Measurements from ENCODE around the gene ROBO1. TPM values are rescaled to one million over a fixed set of nuclear protein-coding genes. Genes with fewer than 3 reads are reported as not detected.

ROBO1 gene
- total RNA-seq, 1 donor from 2014 or later = 3.1 TPM

DNA sequence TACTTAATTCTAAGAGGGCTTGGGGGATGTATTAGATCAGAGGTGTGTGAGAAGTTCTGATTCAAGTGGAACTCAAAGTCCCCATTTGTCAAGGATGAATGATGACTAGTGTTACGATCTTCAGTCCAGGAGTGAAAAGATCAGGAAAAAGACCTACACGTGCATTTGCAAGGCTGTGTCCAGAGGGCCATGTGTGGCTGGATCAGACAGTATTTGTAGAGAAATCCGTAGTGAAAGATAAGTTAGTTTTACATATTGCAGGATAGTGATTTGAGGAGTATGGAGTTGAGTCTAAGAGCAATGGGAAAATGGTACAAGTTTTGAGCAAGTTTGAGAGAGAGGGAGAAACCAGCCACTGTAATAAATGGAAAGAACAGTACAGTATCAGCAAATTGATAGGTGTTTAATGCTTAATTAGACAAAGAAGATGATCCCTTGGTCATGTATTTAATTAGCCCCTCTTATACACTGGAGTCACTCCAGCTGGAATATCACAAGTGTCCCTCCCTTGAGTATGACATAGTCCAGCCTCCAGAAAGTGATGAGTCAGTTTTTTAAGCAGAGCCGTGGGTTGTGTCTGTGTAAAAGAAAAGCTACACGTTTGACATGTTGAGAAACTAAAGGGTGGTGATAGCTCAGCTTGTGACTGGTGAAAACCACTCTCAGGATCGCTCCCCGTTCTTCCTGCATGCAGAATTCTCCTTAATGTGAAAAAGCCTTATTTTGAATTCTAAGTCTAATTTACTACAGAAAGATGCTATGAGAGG lies 348.8 kb downstream of the ROBO1 start:
- Mint-ChIP-seq H3K27me3 (no peaks in the 10 kb centered on the region), H3K9me3 (peaks cover 5% of the 10 kb centered on the region), H3K4me1 (no peaks in the 10 kb centered on the region), H3K36me3 (ENCODE audit: low read depth) (no peaks in the 10 kb centered on the region), H3K27ac (no peak overlapping the region), H3K4me3 (no peak overlapping the region)
- DNase-seq (no peak), ATAC-seq (ENCODE audit: low read depth) (no peak)
- POLR2A ChIA-PET = no interaction called here
- TF ChIP-seq, protein P1, sequence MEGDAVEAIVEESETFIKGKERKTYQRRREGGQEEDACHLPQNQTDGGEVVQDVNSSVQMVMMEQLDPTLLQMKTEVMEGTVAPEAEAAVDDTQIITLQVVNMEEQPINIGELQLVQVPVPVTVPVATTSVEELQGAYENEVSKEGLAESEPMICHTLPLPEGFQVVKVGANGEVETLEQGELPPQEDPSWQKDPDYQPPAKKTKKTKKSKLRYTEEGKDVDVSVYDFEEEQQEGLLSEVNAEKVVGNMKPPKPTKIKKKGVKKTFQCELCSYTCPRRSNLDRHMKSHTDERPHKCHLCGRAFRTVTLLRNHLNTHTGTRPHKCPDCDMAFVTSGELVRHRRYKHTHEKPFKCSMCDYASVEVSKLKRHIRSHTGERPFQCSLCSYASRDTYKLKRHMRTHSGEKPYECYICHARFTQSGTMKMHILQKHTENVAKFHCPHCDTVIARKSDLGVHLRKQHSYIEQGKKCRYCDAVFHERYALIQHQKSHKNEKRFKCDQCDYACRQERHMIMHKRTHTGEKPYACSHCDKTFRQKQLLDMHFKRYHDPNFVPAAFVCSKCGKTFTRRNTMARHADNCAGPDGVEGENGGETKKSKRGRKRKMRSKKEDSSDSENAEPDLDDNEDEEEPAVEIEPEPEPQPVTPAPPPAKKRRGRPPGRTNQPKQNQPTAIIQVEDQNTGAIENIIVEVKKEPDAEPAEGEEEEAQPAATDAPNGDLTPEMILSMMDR (IDR thresholded peaks at IDR 0.05) = no peak
- CTCF ChIA-PET = no interaction called here
- intact Hi-C loops (cut with micrococcal nuclease) = loop anchor here (10.0 kb wide), 1 partner anchor 64 kb away; no protein-coding TSS in a partner anchor

- DNase-seq (no peak), ATAC-seq (ENCODE audit: low read depth) (no peak)
- no peak overlapping the region for H3K4me3 Mint-ChIP-seq
- H3K27me3 Mint-ChIP-seq = no peaks in the 10 kb centered on the region
- no peaks in the 10 kb centered on the region for H3K4me1 Mint-ChIP-seq
- POLR2A ChIA-PET = no interaction called here
- CTCF ChIA-PET = no interaction called here
- peaks cover 5% of the 10 kb centered on the region for H3K9me3 Mint-ChIP-seq
- intact Hi-C loops (cut with micrococcal nuclease) = loop anchor here (10.0 kb wide), 1 partner anchor 61 kb away; no protein-coding TSS in a partner anchor
- no peaks in the 10 kb centered on the region for H3K36me3 Mint-ChIP-seq (ENCODE audit: low read depth)
- TF ChIP-seq, protein P1 (IDR thresholded peaks at IDR 0.05) = no peak
- no peak overlapping the region for H3K27ac Mint-ChIP-seq
These were observed 352.4 kb downstream of the ROBO1 start for GRCh38 chr3:79415356-79415755.

DNA sequence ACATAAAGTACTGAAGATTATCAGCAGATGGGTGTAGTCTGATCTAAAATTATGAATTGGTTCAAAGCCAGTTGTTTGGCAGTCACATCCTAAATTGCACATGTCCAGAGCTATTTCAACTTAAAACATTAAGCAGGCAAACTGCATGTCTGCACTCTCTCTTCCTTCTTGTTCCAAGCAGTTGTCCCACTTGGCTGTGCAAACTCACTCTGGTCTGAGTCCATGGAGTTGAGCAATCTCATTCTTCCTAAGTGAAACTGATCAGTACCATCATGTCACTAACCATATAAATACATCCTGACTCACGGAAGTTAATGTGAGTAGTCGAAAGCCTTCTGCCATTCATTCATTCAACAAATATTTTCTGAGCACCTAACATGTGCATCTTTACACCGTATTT lies 353.0 kb downstream of the ROBO1 start:
- Mint-ChIP-seq H3K4me3 (no peak overlapping the region), H3K9me3 (peaks cover 5% of the 10 kb centered on the region), H3K36me3 (ENCODE audit: low read depth) (no peaks in the 10 kb centered on the region), H3K27me3 (no peaks in the 10 kb centered on the region), H3K27ac (no peak overlapping the region), H3K4me1 (no peaks in the 10 kb centered on the region)
- ChIA-PET CTCF (no interaction called here), POLR2A (no interaction called here)
- ATAC-seq (ENCODE audit: low read depth) = no peak
- no peak for DNase-seq
- intact Hi-C loops (cut with micrococcal nuclease) = loop anchor here (10.0 kb wide), 1 partner anchor 60 kb away; no protein-coding TSS in a partner anchor
- TF ChIP-seq, protein P1 (IDR thresholded peaks at IDR 0.05) = no peak

GRCh38 chr3:79414035-79414434 lies 353.8 kb downstream of the ROBO1 start:
- no peaks in the 10 kb centered on the region for H3K36me3 Mint-ChIP-seq (ENCODE audit: low read depth)
- no peak for DNase-seq
- TF ChIP-seq, protein P1 (IDR thresholded peaks at IDR 0.05) = no peak
- ATAC-seq (ENCODE audit: low read depth) = no peak
- H3K27ac Mint-ChIP-seq = no peak overlapping the region
- CTCF ChIA-PET = no interaction called here
- intact Hi-C loops (cut with micrococcal nuclease) = loop anchor here (10.0 kb wide), 1 partner anchor 59 kb away; no protein-coding TSS in a partner anchor
- no peaks in the 10 kb centered on the region for H3K4me1 Mint-ChIP-seq
- H3K9me3 Mint-ChIP-seq = peaks cover 5% of the 10 kb centered on the region
- no peaks in the 10 kb centered on the region for H3K27me3 Mint-ChIP-seq
- POLR2A ChIA-PET = no interaction called here
- no peak overlapping the region for H3K4me3 Mint-ChIP-seq

DNA sequence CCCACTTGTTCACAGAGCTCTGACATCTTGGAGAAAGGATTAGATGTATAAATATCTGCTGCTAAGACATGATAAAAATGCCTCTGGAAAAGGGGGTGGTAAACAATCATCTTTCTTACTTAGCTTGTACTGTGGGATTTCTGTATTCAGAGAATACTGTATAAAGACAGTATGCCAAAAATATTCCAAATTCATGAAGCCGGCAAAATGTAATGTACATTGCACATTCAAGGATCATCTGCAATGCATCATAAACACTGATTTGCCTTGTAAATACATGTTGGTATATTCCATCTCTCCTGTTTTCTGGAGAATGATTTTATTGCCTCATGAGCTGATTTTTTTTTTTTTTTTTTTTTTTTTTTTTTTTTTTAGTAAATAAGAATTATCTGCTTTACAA lies 355.3 kb downstream of the ROBO1 start:
- intact Hi-C loops (cut with micrococcal nuclease) = loop anchor here (10.0 kb wide), 1 partner anchor 58 kb away; no protein-coding TSS in a partner anchor
- no peak for ATAC-seq (ENCODE audit: low read depth)
- CTCF ChIA-PET = no interaction called here

More for the DNA sequence above, 355.3 kb downstream of the ROBO1 start:
- TF ChIP-seq, protein P1 (IDR thresholded peaks at IDR 0.05) = no peak
- Mint-ChIP-seq H3K27me3 (no peaks in the 10 kb centered on the region), H3K36me3 (ENCODE audit: low read depth) (no peaks in the 10 kb centered on the region), H3K9me3 (no peaks in the 10 kb centered on the region), H3K27ac (no peak overlapping the region), H3K4me3 (no peak overlapping the region), H3K4me1 (no peaks in the 10 kb centered on the region)
- POLR2A ChIA-PET = no interaction called here
- DNase-seq = no peak

All from activated B cell treated with CpG ODN at 0.5 μM for 24 hours (primary cell).